ENCODE data around the gene PPP1R1B. TPM values are rescaled to one million over a fixed set of nuclear protein-coding genes. Genes with fewer than 3 reads are reported as not detected.

PPP1R1B gene
- total RNA-seq, 6 experiments from 2014 or later: not detected

DNA sequence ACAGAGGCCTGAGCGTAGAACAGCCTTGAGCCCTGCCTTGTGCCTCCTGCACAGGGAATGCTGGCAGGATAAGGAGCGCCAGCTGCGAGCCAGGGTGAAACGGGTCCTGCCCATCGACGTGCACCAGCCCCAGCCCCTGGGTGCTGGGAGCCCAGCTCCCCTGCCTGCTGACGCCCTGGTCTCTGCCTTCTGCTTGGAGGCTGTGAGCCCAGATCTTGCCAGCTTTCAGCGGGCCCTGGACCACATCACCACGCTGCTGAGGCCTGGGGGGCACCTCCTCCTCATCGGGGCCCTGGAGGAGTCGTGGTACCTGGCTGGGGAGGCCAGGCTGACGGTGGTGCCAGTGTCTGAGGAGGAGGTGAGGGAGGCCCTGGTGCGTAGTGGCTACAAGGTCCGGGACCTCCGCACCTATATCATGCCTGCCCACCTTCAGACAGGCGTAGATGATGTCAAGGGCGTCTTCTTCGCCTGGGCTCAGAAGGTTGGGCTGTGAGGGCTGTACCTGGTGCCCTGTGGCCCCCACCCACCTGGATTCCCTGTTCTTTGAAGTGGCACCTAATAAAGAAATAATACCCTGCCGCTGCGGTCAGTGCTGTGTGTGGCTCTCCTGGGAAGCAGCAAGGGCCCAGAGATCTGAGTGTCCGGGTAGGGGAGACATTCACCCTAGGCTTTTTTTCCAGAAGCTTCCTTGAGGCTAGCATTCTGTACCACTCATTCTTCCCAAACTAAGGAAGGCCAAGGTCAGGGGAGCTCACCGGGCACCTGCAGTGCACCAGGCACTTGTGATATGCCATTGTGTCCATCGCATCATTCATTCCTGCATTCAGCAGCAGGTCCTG lies 43.4 kb downstream of the PPP1R1B start:
- DNase-seq: no peak
- Mint-ChIP-seq H3K36me3 (ENCODE audit: low read depth) (no peaks in the 10 kb centered on the region), H3K9me3 (no peaks in the 10 kb centered on the region), H3K27ac (no peak overlapping the region), H3K4me1 (ENCODE audit: low read depth) (peaks cover 12% of the 10 kb centered on the region), H3K4me3 (no peak overlapping the region), H3K27me3 (ENCODE audit: insufficient read depth) (peaks cover 43% of the 10 kb centered on the region)
- no peak for TF ChIP-seq CTCF (IDR thresholded peaks at IDR 0.05)

DNA sequence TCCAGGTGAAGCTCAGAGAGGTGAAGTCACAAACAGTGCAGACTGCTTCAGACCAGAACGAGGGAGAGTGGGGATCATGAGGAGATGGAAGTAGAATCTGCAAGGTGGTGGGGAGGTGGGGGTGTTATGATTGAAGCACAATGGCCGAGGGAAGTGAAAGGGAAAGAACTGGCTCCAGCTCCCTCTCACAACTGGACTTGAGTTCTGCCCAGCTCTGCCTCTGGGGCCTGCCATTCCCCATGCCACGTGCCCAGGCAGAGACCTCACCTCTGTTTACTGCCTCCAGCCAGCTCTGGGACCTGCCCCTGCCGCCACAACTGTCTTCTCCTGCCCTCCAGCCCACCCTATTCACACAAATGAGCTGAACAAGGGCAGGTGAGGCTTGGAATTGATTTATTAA lies 44.0 kb downstream of the PPP1R1B start:
- Mint-ChIP-seq H3K27me3 (ENCODE audit: insufficient read depth) (peaks cover 40% of the 10 kb centered on the region), H3K27ac (no peak overlapping the region), H3K4me1 (ENCODE audit: low read depth) (peaks cover 12% of the 10 kb centered on the region), H3K36me3 (ENCODE audit: low read depth) (no peaks in the 10 kb centered on the region), H3K9me3 (no peaks in the 10 kb centered on the region), H3K4me3 (no peak overlapping the region)
- DNase-seq: no peak
- TF ChIP-seq CTCF (IDR thresholded peaks at IDR 0.05): no peak

GRCh38 chr17:39671651-39672521 lies 45.1 kb downstream of the PPP1R1B start:
- H3K27ac Mint-ChIP-seq: no peak overlapping the region

GRCh38 chr17:39672522-39673334 lies 46.0 kb downstream of the PPP1R1B start:
- H3K36me3 Mint-ChIP-seq (ENCODE audit: low read depth): no peaks in the 10 kb centered on the region
- TF ChIP-seq CTCF (IDR thresholded peaks at IDR 0.05): peak; percentile 56
- no peaks in the 10 kb centered on the region for H3K9me3 Mint-ChIP-seq
- no peak for DNase-seq
- H3K4me1 Mint-ChIP-seq (ENCODE audit: low read depth): peaks cover 12% of the 10 kb centered on the region
- peaks cover 29% of the 10 kb centered on the region for H3K27me3 Mint-ChIP-seq (ENCODE audit: insufficient read depth)
- no peak overlapping the region for H3K4me3 Mint-ChIP-seq
- H3K27ac Mint-ChIP-seq: no peak overlapping the region

More at GRCh38 chr17:39671651-39672521, 45.1 kb downstream of the PPP1R1B start:
- TF ChIP-seq CTCF (IDR thresholded peaks at IDR 0.05): peak; percentile 78
- Mint-ChIP-seq H3K9me3 (no peaks in the 10 kb centered on the region), H3K27me3 (ENCODE audit: insufficient read depth) (peaks cover 30% of the 10 kb centered on the region), H3K4me1 (ENCODE audit: low read depth) (peaks cover 8% of the 10 kb centered on the region), H3K4me3 (no peak overlapping the region), H3K36me3 (ENCODE audit: low read depth) (no peaks in the 10 kb centered on the region)
- peak; percentile 11 for DNase-seq

Measured in HFFc6 (cell line).